Fibroblast of peridontal ligament (primary cell): ENCODE results near the gene NBEA.
A peak's percentile ranks its signal among the peaks of the same experiment; 100 is the strongest.

ENCODE experiments used
- DNase-seq: peaks from one replicate; pipeline ENCODE4 v3.0.0-alpha.2; 2010; ENCODE audit errors: extremely low read depth

The NBEA gene

DNA sequence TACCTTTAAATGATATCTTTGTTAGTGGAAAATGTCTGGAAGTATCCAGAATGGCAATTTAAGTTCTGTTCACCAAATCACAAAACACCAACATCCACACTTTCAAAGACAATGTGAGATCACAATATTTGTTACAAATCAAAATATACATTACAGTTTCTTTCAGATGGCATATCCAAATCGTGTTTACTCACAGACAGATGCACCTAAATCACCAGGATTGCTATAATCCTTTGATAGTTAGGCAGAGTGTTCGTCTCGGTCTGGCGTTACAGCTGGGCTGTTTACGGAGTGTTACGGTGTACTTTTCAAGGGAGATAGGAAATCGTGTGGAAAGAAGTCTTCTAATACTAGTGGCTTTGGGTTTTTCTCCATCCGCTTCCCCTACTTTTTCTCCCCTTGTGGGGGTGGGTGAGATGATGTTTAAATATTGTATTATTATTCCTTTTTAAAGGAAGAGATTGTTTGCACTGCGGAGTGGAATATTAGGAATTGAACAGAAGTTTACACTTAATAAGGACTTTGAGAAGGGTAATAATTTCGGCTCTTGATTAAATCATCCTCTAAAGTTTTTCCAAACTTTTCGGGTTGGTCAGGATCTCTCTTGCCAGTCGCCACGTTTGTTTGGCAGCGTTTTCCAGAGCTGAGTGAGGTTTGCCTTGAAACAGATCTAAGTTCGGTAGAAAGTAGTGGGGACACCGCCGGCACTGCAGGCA, 532.6 kb downstream of the NBEA start:
- peak; percentile 54 for DNase-seq

- DNase-seq = peak; percentile 63
Observed at GRCh38 chr13:35475212-35475959, 533.3 kb downstream of the NBEA start.

DNA sequence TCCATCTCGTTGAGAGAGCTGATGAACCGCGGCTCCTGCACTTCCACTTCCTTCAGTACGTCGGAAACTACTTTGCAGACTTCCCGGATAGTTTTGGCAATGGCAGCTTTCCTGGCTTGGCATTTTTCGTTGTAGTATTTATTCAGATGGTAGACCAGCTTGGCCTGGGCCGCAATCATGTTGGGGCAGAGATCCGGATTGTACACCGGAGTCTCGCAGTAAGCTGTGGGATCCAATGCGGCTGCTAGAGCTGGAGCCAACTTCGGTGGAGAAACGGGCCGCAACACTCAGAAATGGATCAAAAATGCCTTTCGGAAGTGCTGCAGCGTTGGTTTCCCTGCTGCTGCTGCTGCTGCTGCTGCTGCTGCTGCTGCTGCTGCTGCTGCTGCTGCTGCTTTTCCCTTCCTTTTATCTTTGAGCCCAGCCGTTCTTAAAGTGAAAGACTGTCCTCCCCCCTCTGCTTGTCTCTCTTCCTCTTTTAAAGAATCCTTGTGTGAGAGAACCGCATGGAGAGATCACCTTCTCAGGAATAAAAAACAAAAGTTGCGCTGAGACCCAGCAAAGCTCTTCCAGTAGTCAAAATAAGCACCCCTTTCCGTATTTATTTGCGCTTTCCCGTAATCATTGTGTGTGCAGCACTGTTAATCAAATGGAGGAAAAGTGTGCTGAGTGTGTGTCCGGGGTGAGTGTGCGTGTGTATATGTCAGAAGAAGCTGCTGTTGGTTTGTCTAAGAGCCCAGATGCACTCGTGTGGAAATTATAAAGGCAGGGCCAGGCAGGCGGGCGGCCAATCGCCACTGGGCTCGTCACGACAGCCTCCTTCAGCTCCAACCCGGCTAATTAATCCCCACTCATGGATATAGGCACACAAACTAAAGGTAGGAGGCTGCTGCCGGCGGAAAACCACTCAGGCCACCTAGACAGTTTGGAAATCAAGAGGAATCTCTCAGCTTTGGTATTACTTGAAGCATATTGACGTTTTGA, 534.2 kb downstream of the NBEA start, which contains the start of gene MAB21L1:
TSS of gene MAB21L1 (minus strand) at position 730 of the 984 bp plus-strand sequence. CDS start at position 179, 551 bp downstream.
- DNase-seq = peak; percentile 88

DNA sequence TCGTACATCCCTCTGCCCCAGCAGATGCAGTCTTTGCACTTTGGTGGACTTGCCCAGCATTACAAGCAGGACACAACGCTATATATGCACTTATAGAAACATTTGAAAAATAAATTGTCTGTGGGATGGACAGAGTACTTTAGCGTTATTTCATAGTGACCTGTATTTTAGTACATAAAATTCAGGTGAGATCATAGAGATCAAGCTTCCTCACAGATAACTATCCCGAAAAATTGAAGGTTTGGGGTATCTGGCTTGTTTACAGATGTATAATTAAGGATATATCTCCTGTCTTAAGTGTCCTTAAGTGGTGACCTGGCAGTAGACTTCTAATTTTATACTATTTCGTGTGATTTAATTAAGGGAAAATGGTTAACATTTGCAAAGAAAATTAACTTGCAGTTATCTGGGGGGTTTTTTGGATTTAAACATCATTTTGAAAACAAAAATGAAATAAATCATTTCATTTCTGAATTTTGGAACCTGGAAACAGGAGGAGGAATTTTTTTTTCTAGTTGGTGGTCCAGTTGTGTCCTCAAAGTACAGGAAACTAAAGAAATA, 535.4 kb downstream of the NBEA start:
- DNase-seq = peak; percentile 29

DNA sequence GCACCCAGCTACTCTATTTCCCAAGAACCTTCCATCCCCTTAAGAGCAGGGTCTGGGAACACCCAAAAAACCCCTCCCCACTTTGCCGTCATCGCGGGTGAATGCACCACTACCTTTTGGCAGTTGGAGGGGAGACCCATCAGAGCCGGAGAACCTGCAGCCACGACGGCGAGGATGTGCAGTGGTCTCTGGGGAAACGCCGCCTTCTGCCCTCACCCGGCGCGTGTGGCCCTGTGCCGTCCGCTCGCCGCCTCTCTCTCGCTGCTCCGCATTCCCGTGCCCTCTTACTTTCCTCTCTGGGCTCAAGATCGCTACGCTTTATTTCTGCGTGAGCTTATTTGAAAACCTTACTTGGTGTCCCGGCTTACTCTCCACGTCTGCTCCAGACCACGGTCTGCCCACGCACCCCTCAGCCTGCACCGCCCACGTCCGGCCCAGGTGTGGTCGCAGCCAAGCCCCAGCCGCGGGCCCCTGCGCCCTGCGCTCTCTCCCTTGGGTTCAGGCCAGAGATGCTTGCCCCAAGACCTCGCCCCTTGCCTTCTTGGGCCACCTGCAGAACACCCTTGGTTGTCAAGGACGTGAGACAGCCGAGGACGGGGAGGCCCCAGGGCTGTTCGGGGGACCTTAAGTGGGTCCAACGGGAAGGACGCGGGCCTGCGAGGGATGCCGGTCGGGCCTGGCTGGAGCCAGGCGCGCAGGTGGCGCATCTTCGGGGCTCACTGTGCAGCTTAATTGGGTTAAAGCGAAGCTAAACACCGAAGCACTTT, 536.4 kb downstream of the NBEA start:
- no peak for DNase-seq

GRCh38 chr13:35479038-35479492, 537.0 kb downstream of the NBEA start:
- peak; percentile 48 for DNase-seq

DNA sequence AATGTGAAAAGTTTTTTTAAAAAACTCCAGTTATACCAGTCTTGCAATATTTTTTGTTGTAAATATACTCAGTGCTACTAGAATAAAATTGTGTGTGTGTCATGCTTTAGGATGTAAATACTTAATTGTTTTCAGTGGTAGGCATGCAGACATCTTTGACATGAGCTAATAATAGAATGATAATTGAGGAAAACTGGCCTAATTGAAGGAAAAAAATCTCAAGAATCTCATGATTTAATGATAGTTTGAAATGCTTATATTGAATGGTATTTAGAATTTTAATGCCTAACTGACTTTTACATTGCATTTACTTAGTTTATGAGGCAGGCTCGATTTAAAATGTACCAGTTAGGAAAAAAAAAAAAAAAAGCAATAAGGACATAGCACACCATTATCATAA, 537.6 kb downstream of the NBEA start:
- DNase-seq = no peak

DNA sequence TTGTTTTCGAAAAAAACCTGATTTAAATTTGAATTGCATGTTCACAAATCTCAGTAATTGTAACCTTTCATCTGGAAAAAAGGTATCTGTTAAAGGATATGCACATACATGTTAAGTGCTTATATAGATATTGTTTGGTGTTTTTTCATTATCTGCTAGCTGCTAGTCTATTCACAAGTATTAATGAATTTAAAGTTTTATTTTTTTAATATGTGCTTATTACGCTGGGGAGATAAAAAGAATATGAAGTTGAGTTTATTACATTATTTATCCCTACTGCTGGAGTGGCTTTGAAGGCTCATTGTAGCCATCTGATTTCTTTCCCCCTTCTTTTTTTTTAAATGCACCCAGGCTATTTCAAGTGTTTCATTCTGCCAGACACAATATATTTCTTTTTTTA, 538.3 kb downstream of the NBEA start:
- DNase-seq = peak; percentile 17

DNA sequence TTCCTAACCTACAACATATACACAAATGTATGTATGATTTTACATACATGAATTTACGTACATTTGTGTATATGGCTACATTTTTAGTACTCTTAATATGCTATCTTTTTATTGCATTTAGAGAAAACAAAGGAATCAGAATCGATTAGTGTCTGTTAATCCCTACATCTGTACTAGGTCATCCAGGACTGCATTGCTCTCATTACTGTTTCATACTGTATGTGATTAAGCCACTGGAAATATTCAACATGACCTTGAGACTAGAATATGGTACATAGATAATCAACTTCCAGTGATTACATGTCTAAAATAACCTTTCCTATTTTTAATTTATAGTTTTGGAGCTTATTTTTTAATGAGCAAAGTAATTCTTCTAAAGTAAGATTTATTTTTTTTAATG, 539.7 kb downstream of the NBEA start:
- DNase-seq = no peak

- no peak for DNase-seq
Observed at GRCh38 chr13:35482527-35482926, 540.5 kb downstream of the NBEA start.

DNA sequence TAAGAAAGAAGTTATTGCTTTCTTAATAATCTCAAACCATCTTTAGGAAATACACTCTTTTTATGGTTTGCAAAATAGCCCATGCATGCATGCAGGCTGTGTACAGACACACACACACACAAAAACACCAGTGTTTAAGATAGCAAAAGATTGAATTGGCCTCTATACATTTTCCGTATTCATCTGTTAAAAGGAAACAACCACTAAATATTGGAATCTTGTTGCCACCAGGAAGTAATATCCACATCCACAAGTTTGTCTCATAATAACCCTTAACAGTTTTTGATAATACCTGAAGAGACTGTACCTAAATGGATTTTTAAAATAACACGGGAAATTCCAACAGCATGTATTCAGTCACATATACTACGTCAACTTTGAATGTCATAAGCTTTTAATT, 541.7 kb downstream of the NBEA start:
- DNase-seq = no peak

GRCh38 chr13:35484384-35484783, 542.3 kb downstream of the NBEA start:
- no peak for DNase-seq

DNA sequence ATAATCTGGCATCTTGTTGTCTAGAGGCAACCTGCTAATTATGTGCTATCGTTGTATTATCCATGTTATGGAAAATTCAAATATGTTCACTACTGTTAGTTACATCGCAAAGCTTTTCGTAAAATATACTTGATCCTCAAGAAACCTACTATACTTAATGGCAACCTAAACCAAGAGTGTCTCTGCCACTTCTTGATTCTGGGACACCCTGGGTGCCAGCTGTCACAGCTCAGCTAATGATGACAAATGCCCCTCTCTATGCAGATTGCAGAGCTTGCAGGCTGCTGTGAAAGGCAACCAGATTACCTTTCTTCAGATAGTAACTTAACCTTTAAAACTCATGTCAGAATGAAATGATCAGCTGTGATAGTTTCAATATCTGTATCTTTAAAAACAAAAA, 543.4 kb downstream of the NBEA start:
- no peak for DNase-seq

GRCh38 chr13:35489050-35489449, 547.0 kb downstream of the NBEA start:
- DNase-seq = no peak

DNA sequence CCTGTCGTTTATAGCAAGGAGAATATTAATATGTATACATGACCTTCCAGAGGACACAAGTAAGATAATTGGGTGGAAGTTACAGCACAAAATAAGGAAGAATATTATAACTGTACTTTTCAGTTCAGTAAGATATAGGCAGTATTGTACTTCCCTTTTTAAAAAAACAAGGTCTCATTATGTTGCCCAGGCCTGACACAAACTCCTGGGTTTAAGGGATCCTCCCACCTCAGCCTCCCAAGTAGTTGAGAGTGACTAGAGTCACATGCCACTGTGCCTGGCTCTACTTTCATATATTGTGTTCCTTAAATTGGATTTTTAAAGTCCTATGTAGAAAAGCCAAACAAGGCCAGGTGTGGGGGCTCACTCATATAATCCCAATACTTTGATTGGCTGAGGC, 553.9 kb downstream of the NBEA start:
- no peak for DNase-seq

DNA sequence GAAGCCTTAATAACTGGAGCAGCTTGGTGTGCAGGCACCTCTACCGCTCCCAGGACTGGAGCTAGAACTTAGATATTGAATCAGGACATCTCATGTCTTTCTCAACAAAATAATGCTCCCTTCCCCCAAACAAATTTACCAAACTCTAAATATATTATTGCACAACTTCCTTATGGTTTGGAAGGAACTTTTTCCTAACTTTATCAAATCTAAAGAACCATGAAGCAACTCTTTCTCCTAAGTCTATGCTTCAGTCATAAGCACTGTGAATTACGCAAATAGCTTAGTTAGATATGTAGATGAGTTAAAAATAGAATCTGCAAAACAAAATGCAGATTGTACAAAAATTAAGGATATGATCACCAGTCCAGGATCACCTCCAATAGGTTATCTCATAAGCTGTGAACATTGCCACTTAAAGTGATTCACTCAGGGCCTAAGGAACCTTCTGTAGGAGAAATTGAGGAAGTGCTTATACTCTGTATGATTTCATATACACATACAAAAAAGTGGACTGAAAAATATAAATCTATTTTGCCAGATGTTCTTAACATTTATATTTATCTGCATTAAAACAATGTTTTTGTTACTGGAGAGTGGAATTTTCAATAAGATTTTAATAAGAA, 554.8 kb downstream of the NBEA start:
- DNase-seq = peak; percentile 68

- no peak for DNase-seq
Observed at GRCh38 chr13:35498231-35498630, 556.2 kb downstream of the NBEA start.

- DNase-seq = no peak
Observed at GRCh38 chr13:35499196-35499662, 557.2 kb downstream of the NBEA start.

DNA sequence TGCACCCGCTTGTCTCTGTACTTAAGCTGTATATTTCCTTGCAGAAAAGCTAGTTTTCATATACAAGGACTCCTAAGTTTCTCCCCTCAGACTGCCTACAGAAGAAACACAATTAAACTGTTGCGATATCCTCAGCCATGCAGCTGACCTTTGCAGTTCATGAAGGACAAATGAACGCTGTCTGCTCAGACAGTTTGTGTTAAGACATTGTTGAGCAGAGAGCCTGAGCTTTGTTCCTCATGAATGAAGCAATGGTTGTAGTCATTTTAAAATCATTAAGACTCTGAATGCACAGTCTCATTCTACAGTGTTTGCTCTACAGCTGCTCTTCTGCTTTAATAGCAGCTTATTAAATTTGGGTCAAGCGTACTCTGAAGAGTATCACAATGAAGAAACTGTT, 557.6 kb downstream of the NBEA start:
- DNase-seq = no peak

GRCh38 chr13:35500144-35500543, 558.1 kb downstream of the NBEA start:
- no peak for DNase-seq
